Measurements from ENCODE around the gene FRS3. TPM values are rescaled to one million over a fixed set of nuclear protein-coding genes. Genes with fewer than 3 reads are reported as not detected.
A peak's percentile ranks its signal among the peaks of the same experiment; 100 is the strongest.

FRS3 gene
- total RNA-seq, 1 donor from 2014 or later, result 3.1 TPM

DNA sequence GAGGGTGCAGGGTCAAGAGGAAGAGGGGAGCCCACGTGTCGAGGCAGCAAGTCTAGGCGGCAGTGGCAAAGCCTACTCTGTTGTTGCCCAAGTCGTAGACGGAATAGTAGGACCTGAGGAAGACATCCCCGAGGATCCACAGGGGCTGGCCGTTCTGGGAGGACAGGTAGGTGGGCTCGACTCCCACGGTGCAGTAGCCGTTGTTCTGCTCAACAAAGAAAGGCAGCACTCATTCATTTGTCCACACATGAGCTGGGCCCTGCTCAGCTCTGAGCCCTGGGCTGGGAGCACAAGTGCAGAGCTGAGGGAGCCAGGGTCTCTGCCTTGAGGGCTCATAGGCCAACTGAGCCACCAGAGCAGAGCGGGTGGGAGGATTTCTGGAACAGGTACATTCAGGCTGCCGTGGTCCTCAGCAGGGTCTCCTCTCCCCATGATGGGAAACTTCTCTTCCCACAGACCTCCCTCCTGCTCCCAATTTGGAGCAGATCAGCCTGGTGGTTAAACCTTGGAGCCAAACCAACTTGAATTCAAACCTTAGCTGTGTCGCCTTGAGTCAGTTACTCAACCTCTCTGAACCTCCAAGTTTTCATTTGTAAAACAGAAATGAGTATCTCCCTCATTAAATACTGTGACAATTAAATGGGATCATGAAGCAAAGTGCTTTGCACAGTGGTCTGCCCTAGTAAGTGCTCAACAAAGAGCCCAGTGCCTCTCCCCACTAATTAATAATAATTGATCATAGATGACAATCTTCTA lies 42.7 kb downstream of the FRS3 start:
- no peaks in the 10 kb centered on the region for H3K36me3 Mint-ChIP-seq (ENCODE audit: low read depth, unreplicated experiment)
- FAIRE-seq, result no peak

DNA sequence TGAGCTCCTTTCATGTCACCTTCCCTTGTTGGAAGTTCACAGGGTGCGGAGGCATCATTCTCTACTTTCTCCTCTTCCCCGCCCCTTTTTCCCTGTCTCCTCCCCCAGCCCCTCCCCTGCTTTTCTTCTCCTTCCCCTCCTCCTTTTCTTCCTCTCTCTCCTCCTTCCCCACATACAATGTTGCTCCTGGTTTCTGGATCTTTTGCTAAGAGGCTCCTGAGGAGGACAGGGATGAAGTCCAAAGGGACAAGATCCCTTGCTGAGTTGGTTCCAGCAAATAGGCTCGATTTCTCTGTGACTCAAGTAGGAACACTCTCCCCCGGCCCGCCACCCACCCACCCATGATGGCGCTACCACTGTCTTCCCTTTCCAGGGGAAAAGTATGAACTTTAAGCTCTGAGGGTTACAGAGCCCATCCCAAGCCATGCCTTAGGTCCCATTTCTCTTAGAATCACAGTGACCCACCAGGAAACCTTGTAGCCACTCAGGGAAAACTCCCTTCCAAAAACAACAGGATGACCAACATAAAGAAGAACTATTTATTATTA lies 43.4 kb downstream of the FRS3 start:
- Histone ChIP-seq H4K20me1 (ENCODE audit: insufficient read depth, low read length) (peaks cover 4% of the 10 kb centered on the region), H3K4me3 (ENCODE audit: insufficient read depth, low read depth, low read length) (no peak overlapping the region), H2AFZ (ENCODE audit: low read depth, low read length) (peak overlapping the region; percentile 75), H3K9ac (ENCODE audit: low read length) (no peak overlapping the region), H3K79me2 (ENCODE audit: insufficient read depth, low read length) (peaks cover 3% of the 10 kb centered on the region), H3K4me1 (ENCODE audit: insufficient read depth, low read length) (peaks cover 25% of the 10 kb centered on the region), H3K27ac (ENCODE audit: low read depth, low read length) (no peak overlapping the region), H3K36me3 (ENCODE audit: insufficient read depth, low read length) (no peaks in the 10 kb centered on the region), H3K9me3 (ENCODE audit: insufficient read depth, low read depth, low read length) (no peaks in the 10 kb centered on the region), H3K27me3 (ENCODE audit: insufficient read depth, low read length) (no peaks in the 10 kb centered on the region), H3K4me2 (ENCODE audit: low read length) (peak overlapping the region; percentile 96)
- Mint-ChIP-seq H3K9me3 (ENCODE audit: unreplicated experiment) (no peaks in the 10 kb centered on the region), H3K4me1 (ENCODE audit: low read depth, unreplicated experiment) (peaks cover 8% of the 10 kb centered on the region), H3K36me3 (ENCODE audit: low read depth, unreplicated experiment) (no peaks in the 10 kb centered on the region), H3K4me3 (ENCODE audit: unreplicated experiment) (peak overlapping the region; percentile 76), H3K27ac (ENCODE audit: unreplicated experiment) (peak overlapping the region; percentile 81), H3K27me3 (ENCODE audit: low read depth, unreplicated experiment) (peaks cover 2% of the 10 kb centered on the region)
- TF ChIP-seq, protein P1, sequence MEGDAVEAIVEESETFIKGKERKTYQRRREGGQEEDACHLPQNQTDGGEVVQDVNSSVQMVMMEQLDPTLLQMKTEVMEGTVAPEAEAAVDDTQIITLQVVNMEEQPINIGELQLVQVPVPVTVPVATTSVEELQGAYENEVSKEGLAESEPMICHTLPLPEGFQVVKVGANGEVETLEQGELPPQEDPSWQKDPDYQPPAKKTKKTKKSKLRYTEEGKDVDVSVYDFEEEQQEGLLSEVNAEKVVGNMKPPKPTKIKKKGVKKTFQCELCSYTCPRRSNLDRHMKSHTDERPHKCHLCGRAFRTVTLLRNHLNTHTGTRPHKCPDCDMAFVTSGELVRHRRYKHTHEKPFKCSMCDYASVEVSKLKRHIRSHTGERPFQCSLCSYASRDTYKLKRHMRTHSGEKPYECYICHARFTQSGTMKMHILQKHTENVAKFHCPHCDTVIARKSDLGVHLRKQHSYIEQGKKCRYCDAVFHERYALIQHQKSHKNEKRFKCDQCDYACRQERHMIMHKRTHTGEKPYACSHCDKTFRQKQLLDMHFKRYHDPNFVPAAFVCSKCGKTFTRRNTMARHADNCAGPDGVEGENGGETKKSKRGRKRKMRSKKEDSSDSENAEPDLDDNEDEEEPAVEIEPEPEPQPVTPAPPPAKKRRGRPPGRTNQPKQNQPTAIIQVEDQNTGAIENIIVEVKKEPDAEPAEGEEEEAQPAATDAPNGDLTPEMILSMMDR (IDR thresholded peaks at IDR 0.05; ENCODE audit: insufficient read depth, low read depth, low read length), result no peak
- no peak for TF ChIP-seq EZH2 (IDR thresholded peaks at IDR 0.05; ENCODE audit: insufficient read depth, low read length)
- no peak for DNase-seq (ENCODE audit: low read depth)
- FAIRE-seq, result no peak

More for the DNA sequence above, 42.7 kb downstream of the FRS3 start:
- DNase-seq (ENCODE audit: low read depth), result no peak
- no peak overlapping the region for H3K9ac ChIP-seq (ENCODE audit: low read length)
- no peak overlapping the region for H3K4me3 Mint-ChIP-seq (ENCODE audit: unreplicated experiment)
- H3K27ac ChIP-seq (ENCODE audit: low read depth, low read length), result no peak overlapping the region
- H2AFZ ChIP-seq (ENCODE audit: low read depth, low read length), result no peak overlapping the region
- no peaks in the 10 kb centered on the region for H3K9me3 Mint-ChIP-seq (ENCODE audit: unreplicated experiment)
- H3K4me1 ChIP-seq (ENCODE audit: insufficient read depth, low read length), result peaks cover 25% of the 10 kb centered on the region
- H3K27me3 ChIP-seq (ENCODE audit: insufficient read depth, low read length), result no peaks in the 10 kb centered on the region
- no peak overlapping the region for H3K4me3 ChIP-seq (ENCODE audit: insufficient read depth, low read depth, low read length)
- no peaks in the 10 kb centered on the region for H3K9me3 ChIP-seq (ENCODE audit: insufficient read depth, low read depth, low read length)
- TF ChIP-seq, protein P1 (IDR thresholded peaks at IDR 0.05; ENCODE audit: insufficient read depth, low read depth, low read length), result no peak
- no peak for TF ChIP-seq EZH2 (IDR thresholded peaks at IDR 0.05; ENCODE audit: insufficient read depth, low read length)
- H3K79me2 ChIP-seq (ENCODE audit: insufficient read depth, low read length), result no peaks in the 10 kb centered on the region
- peaks cover 8% of the 10 kb centered on the region for H3K4me1 Mint-ChIP-seq (ENCODE audit: low read depth, unreplicated experiment)
- no peak overlapping the region for H3K4me2 ChIP-seq (ENCODE audit: low read length)
- no peaks in the 10 kb centered on the region for H3K27me3 Mint-ChIP-seq (ENCODE audit: low read depth, unreplicated experiment)
- no peak overlapping the region for H3K27ac Mint-ChIP-seq (ENCODE audit: unreplicated experiment)
- H3K36me3 ChIP-seq (ENCODE audit: insufficient read depth, low read length), result no peaks in the 10 kb centered on the region
- H4K20me1 ChIP-seq (ENCODE audit: insufficient read depth, low read length), result peaks cover 4% of the 10 kb centered on the region
